ENCODE measurements around the gene MEGF10. TPM values are rescaled to one million over a fixed set of nuclear protein-coding genes. Genes with fewer than 3 reads are reported as not detected.

The MEGF10 gene
- total and polyA plus RNA-seq, 8 donors = 0.17 to 1.7 (median 0.76) TPM

DNA sequence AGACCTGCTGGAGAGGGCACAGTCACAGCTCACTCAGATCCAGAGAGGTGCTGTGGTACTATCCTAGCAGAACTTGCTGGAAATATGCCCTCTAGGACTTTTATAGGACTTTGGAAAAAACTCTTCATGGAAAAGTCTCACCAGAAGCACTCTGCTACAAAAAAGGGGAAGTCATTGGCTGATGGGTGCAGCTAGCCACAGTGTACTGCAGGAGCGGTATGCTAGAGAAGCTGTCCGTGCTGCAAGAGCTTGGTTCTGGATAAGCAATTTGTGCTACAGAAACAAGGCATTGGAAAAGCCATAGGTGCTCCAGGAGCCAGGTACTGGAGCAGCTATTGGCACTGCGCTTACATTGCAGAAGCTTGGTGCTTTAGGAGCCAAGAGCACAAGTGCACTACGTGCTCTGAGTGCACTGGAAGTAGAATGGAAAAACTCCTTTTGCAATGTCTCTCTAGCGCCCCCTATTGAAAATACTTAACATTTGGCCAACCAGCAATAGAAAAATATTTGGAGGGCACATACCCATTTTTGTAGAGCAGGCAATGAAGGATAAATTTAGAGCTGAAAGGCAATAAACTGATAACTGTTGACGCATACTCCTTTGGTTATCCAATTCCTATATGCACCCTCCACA is 83.4 kb downstream of the MEGF10 start:
- TF ChIP-seq, protein P1, sequence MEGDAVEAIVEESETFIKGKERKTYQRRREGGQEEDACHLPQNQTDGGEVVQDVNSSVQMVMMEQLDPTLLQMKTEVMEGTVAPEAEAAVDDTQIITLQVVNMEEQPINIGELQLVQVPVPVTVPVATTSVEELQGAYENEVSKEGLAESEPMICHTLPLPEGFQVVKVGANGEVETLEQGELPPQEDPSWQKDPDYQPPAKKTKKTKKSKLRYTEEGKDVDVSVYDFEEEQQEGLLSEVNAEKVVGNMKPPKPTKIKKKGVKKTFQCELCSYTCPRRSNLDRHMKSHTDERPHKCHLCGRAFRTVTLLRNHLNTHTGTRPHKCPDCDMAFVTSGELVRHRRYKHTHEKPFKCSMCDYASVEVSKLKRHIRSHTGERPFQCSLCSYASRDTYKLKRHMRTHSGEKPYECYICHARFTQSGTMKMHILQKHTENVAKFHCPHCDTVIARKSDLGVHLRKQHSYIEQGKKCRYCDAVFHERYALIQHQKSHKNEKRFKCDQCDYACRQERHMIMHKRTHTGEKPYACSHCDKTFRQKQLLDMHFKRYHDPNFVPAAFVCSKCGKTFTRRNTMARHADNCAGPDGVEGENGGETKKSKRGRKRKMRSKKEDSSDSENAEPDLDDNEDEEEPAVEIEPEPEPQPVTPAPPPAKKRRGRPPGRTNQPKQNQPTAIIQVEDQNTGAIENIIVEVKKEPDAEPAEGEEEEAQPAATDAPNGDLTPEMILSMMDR (IDR thresholded peaks at IDR 0.05) = no peak
- ATAC-seq = no peak
- Histone ChIP-seq H3K27ac (no peak overlapping the region), H3K27me3 (no peaks in the 10 kb centered on the region), H3K4me3 (no peak overlapping the region), H3K36me3 (no peaks in the 10 kb centered on the region), H3K4me1 (no peaks in the 10 kb centered on the region), H3K9me3 (peaks cover 0 to 1% of the 10 kb centered on the region in 2 donors)
- intact Hi-C loops (cut with DNase I) = no loop called here
- no peak for DNase-seq

DNA sequence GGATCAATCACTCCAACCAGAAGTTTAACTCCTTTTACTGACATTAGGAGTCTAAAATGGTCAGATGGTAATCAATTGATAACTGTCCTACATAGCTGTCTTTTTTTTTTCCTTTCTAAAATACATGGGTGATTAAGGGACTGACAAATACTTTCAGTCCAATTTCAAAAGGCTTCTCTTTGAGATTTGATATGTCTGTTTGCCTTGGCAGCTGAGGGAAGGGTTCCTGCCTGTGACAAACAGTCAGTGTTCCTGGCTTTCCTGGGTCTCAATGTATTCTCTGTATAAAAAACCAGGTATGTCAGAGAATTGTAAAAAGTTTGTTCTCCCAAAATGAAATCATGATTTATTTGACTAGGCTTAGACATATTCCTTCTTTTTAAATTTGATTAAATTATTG is 84.5 kb downstream of the MEGF10 start:
- Histone ChIP-seq H3K9me3 (peaks cover 0 to 1% of the 10 kb centered on the region in 2 donors), H3K4me3 (no peak overlapping the region), H3K27ac (no peak overlapping the region), H3K36me3 (no peaks in the 10 kb centered on the region), H3K4me1 (no peaks in the 10 kb centered on the region), H3K27me3 (no peaks in the 10 kb centered on the region)
- DNase-seq = no peak
- ATAC-seq = no peak
- TF ChIP-seq, protein P1 (IDR thresholded peaks at IDR 0.05) = no peak
- intact Hi-C loops (cut with DNase I) = no loop called here

DNA sequence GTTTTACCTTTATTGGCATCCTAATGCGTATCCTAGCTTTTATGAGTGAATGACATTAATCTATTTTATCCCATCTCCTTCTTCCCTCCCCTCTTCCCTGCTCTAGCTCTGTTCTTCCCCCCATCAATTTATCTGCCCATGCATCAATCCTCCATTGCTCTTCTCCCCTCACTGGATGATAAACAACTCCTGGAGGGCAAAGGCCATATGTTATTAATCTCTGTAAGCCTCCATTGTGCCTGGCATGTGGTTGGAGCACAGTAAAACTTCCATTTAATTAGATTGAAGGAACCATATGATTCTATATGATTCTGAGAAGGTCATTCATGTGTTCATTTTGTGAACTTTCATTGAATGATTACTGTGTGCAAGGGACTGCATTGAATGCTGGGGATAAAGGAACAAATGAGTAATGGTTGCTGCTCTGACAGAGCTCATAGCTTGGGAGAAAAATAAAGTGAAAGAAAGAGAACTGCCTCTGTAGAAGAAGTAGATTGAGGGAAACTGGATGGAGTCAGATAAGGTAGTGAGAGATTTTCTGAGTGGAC is 85.0 kb downstream of the MEGF10 start:
- no peak for ATAC-seq
- H3K9me3 ChIP-seq = peaks cover 0 to 1% of the 10 kb centered on the region in 2 donors
- no peaks in the 10 kb centered on the region for H3K27me3 ChIP-seq
- no peak for DNase-seq
- no peaks in the 10 kb centered on the region for H3K36me3 ChIP-seq
- intact Hi-C loops (cut with DNase I) = no loop called here
- H3K4me1 ChIP-seq = no peaks in the 10 kb centered on the region
- H3K4me3 ChIP-seq = no peak overlapping the region
- TF ChIP-seq, protein P1 (IDR thresholded peaks at IDR 0.05) = no peak
- H3K27ac ChIP-seq = no peak overlapping the region

DNA sequence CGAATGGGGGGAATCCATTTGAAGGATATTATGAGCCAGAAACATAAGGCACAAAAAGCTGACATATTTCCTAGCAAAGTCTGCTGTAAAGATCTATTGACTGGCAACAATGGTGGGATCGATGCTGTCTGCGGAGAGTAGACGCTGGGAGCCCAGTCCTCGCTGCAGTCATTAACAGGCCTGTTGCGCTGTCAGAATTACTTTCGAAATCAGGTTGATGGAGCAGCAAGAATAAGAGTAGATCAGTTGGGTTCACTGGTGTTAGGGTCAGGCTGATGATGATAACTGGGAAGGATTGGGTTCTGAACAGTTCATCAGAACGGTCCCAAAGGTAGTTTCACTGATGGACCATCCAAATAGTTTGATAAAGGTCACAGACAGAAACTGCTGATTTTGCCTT is 87.1 kb downstream of the MEGF10 start:
- no peak for ATAC-seq

DNA sequence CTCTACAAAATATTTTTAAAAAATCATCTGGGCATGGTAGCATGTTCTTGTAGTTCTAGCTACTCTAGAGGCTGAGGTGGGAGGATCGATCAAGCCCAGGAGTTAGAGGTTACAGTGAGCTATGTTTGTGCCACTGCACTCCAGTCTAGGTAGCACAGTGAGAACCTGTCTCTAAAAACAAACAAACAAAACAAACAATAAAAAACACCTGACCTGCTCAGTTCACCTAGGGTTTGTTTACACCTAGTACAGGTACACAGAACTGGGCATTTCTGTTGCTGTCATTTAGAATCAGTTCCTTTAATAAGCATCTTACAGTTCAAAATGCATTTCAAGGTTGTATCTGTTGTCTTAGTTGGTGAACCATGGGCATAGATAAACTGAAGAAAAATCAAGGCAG is 95.3 kb downstream of the MEGF10 start:
- no peak for ATAC-seq
- intact Hi-C loops (cut with DNase I) = no loop called here
- Histone ChIP-seq H3K27me3 (no peaks in the 10 kb centered on the region), H3K36me3 (no peaks in the 10 kb centered on the region), H3K9me3 (no peaks in the 10 kb centered on the region), H3K27ac (no peak overlapping the region), H3K4me3 (no peak overlapping the region), H3K4me1 (no peaks in the 10 kb centered on the region)
- TF ChIP-seq, protein P1 (IDR thresholded peaks at IDR 0.05) = no peak
- DNase-seq = no peak

More for the DNA sequence above, 87.1 kb downstream of the MEGF10 start:
- Histone ChIP-seq H3K27me3 (no peaks in the 10 kb centered on the region), H3K9me3 (peaks cover 0 to 1% of the 10 kb centered on the region in 2 donors), H3K27ac (no peak overlapping the region), H3K4me1 (no peaks in the 10 kb centered on the region), H3K4me3 (no peak overlapping the region), H3K36me3 (no peaks in the 10 kb centered on the region)
- intact Hi-C loops (cut with DNase I) = no loop called here
- no peak for DNase-seq
- TF ChIP-seq, protein P1 (IDR thresholded peaks at IDR 0.05) = no peak
